HCT116 (cell line): Measurements from ENCODE around the gene PRPF4. TPM values are rescaled to one million over a fixed set of nuclear protein-coding genes. Genes with fewer than 3 reads are reported as not detected.

Source experiments
- ATAC-seq: fragments of 200-7000 bp; cut with Tn5 transposase; 2 replicates; pipeline ENCODE4 v1.9.1; 2020; ENCODE audit warnings: mild to moderate bottlenecking, moderate library complexity
- BruUV-seq: library from RNA; stranded (reverse); fragments of 400-500 nt; replicated peaks from 2 replicates; lab custom pipeline; 2021; lab: Mats Ljungman, UMichigan
- CTCF ChIA-PET: fragments of 300-600 bp; sonication (Branson Sonifier 250); formaldehyde crosslinking; loops from one replicate; lab custom pipeline; 2021; ENCODE audit warnings: antibody characterized with exemption; lab: Charles Lee
- POLR2A ChIA-PET: fragments of 300-600, 350-600 bp; sonication (Branson Sonifier 250); formaldehyde crosslinking; loops from one replicate; lab custom pipeline; 2021; ENCODE audit warnings: antibody characterized with exemption; lab: Charles Lee
- RAD21 ChIA-PET, 2 experiments: fragments of 300-600 bp; sonication (Branson Sonifier 250); formaldehyde crosslinking; loops; one replicate each; lab custom pipeline; 2023; ENCODE audit warnings: low total read pairs in 2 of 2; ENCODE audit not compliant: uncharacterized antibody in 2 of 2, unreplicated experiment in 2 of 2, low non-redundant PET in 1 of 2; lab: Charles Lee
- DNase-seq: peaks from one replicate; pipeline ENCODE4 v3.0.0-alpha.2; 2010; ENCODE audit warnings: low read depth, low spot score
- H2AFZ ChIP-seq: fragments of 200-600 bp; shearing (Covaris generic), sonication (generic); 2 replicates; pipeline ENCODE4 v1.6.1; 2017; ENCODE audit warnings: low read depth, mixed run types, mixed read lengths, antibody characterized with exemption, low read length; ENCODE audit not compliant: poor library complexity, severe bottlenecking
- H3K27ac ChIP-seq: 2 replicates; pipeline ENCODE4 v1.5.1; 2012; ENCODE audit warnings: low read depth, low read length
- H3K27me3 ChIP-seq: fragments of 200-600 bp; sonication (generic); 2 replicates; pipeline ENCODE4 v1.6.1; 2016; ENCODE audit warnings: mixed run types, low read length, mixed read lengths; ENCODE audit not compliant: insufficient read depth
- H3K36me3 ChIP-seq, 2 experiments: fragments of 200-500 bp in 1 of 2; fragments of 200-600 bp in 1 of 2; sonication (Bioruptor generic) in 1 of 2; sonication (generic) in 1 of 2; 2 replicates each; pipeline versions ENCODE4 v1.5.1 to v1.6.1; 2014 to 2016; ENCODE audit warnings: low read length in 2 of 2, inconsistent platforms in 1 of 2, mixed read lengths in 1 of 2, mixed run types in 1 of 2; ENCODE audit not compliant: insufficient read depth in 2 of 2, control insufficient read depth in 1 of 2
- H3K4me1 ChIP-seq, 2 experiments: fragments of 200-600 bp in 1 of 2; sonication (generic) in 1 of 2; 2 replicates each; pipeline versions ENCODE4 v1.5.1 to v1.6.1; 2012 to 2017; ENCODE audit warnings: low read length in 2 of 2, inconsistent platforms in 1 of 2, mild to moderate bottlenecking in 1 of 2, mixed read lengths in 1 of 2, mixed run types in 1 of 2, moderate library complexity in 1 of 2; ENCODE audit not compliant: insufficient read depth in 2 of 2, control insufficient read depth in 1 of 2
- H3K4me2 ChIP-seq: fragments of 200-600 bp; sonication (generic); 2 replicates; pipeline ENCODE4 v1.6.1; 2017; ENCODE audit warnings: mixed run types, low read length, mixed read lengths
- H3K4me3 ChIP-seq, 2 experiments: fragments of 200-600 bp in 1 of 2; sonication (generic) in 1 of 2; replicated peaks in 1 of 2; 2 replicates each; pipeline ENCODE4 v1.5.1; 2011 to 2016; ENCODE audit warnings: low read length in 2 of 2, control low read depth in 1 of 2, low read depth in 1 of 2, mild to moderate bottlenecking in 1 of 2, mixed read lengths in 1 of 2, mixed run types in 1 of 2
- H3K79me2 ChIP-seq: fragments of 200-600 bp; sonication (generic); 2 replicates; pipeline ENCODE4 v1.6.1; 2017; ENCODE audit warnings: mild to moderate bottlenecking, mixed run types, low read length, moderate library complexity, mixed read lengths; ENCODE audit not compliant: insufficient read depth
- H3K9ac ChIP-seq: fragments of 200-600 bp; sonication (generic); 2 replicates; pipeline ENCODE4 v1.6.1; 2016; ENCODE audit warnings: low read length, mixed read lengths
- H3K9me2 ChIP-seq: fragments of 200-600 bp; sonication (generic), shearing (Covaris generic); 2 replicates; pipeline ENCODE4 v1.6.1; 2017; ENCODE audit warnings: mixed run types, mild to moderate bottlenecking, moderate library complexity; ENCODE audit not compliant: insufficient read depth
- H3K9me3 ChIP-seq, 2 experiments: fragments of 200-500 bp in 1 of 2; fragments of 200-600 bp in 1 of 2; sonication (Bioruptor generic) in 1 of 2; sonication (generic) in 1 of 2; 2 replicates each; pipeline ENCODE4 v1.6.1; 2014 to 2017; ENCODE audit warnings: low read length in 2 of 2, mixed read lengths in 2 of 2, inconsistent platforms in 1 of 2, low read depth in 1 of 2, mild to moderate bottlenecking in 1 of 2, mixed run types in 1 of 2, moderate library complexity in 1 of 2; ENCODE audit not compliant: control insufficient read depth in 1 of 2, insufficient read depth in 1 of 2
- H4K20me1 ChIP-seq: fragments of 200-600 bp; sonication (generic), shearing (Covaris generic); 2 replicates; pipeline ENCODE4 v1.6.1; 2017; ENCODE audit warnings: mixed run types, mild to moderate bottlenecking, moderate library complexity; ENCODE audit not compliant: insufficient read depth
- ATF3 ChIP-seq: IDR thresholded peaks from 2 replicates; pipeline ENCODE4 v1.6.1; 2012
- CBX3 ChIP-seq: IDR thresholded peaks from 2 replicates; pipeline ENCODE4 v1.6.1; 2012; ENCODE audit warnings: low read depth
- CEBPB ChIP-seq: IDR thresholded peaks from 2 replicates; pipeline ENCODE4 v1.6.1; 2012; ENCODE audit warnings: low read depth
- EGR1 ChIP-seq: IDR thresholded peaks from 2 replicates; pipeline ENCODE4 v1.6.1; 2012; ENCODE audit warnings: low read depth
- EZH2phosphoT487 ChIP-seq: fragments of 200-600 bp; IDR thresholded peaks from 2 replicates; pipeline ENCODE4 v1.6.1; 2018; ENCODE audit warnings: antibody characterized with exemption, borderline replicate concordance
- MAX ChIP-seq: IDR thresholded peaks from 2 replicates; pipeline ENCODE4 v1.6.1; 2012
- POLR2AphosphoS5 ChIP-seq: IDR thresholded peaks from 2 replicates; pipeline ENCODE4 v1.6.1; 2011; ENCODE audit warnings: mild to moderate bottlenecking, low read depth, low read length, moderate library complexity
- RAD21 ChIP-seq: IDR thresholded peaks from 2 replicates; pipeline ENCODE4 v1.6.1; 2012; ENCODE audit warnings: low read depth, mild to moderate bottlenecking
- SIN3A ChIP-seq: IDR thresholded peaks from 2 replicates; pipeline ENCODE4 v1.6.1; 2012; ENCODE audit warnings: low read depth
- SP1 ChIP-seq: IDR thresholded peaks from 2 replicates; pipeline ENCODE4 v1.6.1; 2012; ENCODE audit warnings: low read depth
- TCF7L2 ChIP-seq: IDR thresholded peaks from 2 replicates; pipeline ENCODE4 v1.7.0; 2011; ENCODE audit warnings: borderline replicate concordance, inconsistent platforms; ENCODE audit not compliant: insufficient read depth, insufficient read length; ENCODE audit errors: extremely low read depth
- YY1 ChIP-seq: IDR thresholded peaks from 2 replicates; pipeline ENCODE4 v1.6.1; 2011; ENCODE audit warnings: low read length, low read depth, moderate library complexity, mild to moderate bottlenecking; ENCODE audit not compliant: insufficient replicate concordance; ENCODE audit errors: extremely low read depth
- ZBTB33 ChIP-seq: IDR thresholded peaks from 2 replicates; pipeline ENCODE4 v1.6.1; 2011; ENCODE audit warnings: mild to moderate bottlenecking, low read length, moderate library complexity; ENCODE audit not compliant: insufficient replicate concordance; ENCODE audit errors: extremely low read depth
- ZFX ChIP-seq: fragments of 450-650 bp; IDR thresholded peaks from 2 replicates; pipeline ENCODE4 v1.6.1; 2017
- ZNF274 ChIP-seq: fragments of 200-500 bp; sonication (Bioruptor generic); IDR thresholded peaks from 2 replicates; pipeline ENCODE4 v1.6.1; 2014; ENCODE audit warnings: mild to moderate bottlenecking, low read depth, low read length, inconsistent platforms
- intact Hi-C: fragments of 100-400 bp; cut with micrococcal nuclease; formaldehyde crosslinking; loops from 2 replicates; pipeline ENCODE4 v1.10.0; 2022
- total RNA-seq: library from RNA; stranded (reverse); gene quantifications from one replicate; pipeline ENCODE4 v1.2.1, GENCODE V29; 2021; ENCODE audit not compliant: unreplicated experiment

PRPF4 gene
- total RNA-seq, 1 experiment from 2014 or later: 53.9 TPM

GRCh38 chr9:113228130-113228665 is 47.3 kb upstream of the PRPF4 start:
- no peak for ATAC-seq
- BruUV-seq: no TSS peak
- POLR2A ChIA-PET: no interaction called here

More at GRCh38 chr9:113228130-113228665, 47.3 kb upstream of the PRPF4 start:
- ChIA-PET CTCF (no interaction called here), RAD21 (no interaction called here)
- H3K4me2 ChIP-seq: no peak overlapping the region
- DNase-seq: no peak
- H3K27ac ChIP-seq: no peak overlapping the region
- no peaks in the 10 kb centered on the region for H3K36me3 ChIP-seq
- H3K4me3 ChIP-seq: no peak overlapping the region
- H3K9me3 ChIP-seq: no peaks in the 10 kb centered on the region
- H3K27me3 ChIP-seq: no peaks in the 10 kb centered on the region
- H3K9me2 ChIP-seq: no peaks in the 10 kb centered on the region
- no peaks in the 10 kb centered on the region for H3K4me1 ChIP-seq
- no peak overlapping the region for H2AFZ ChIP-seq
- no peaks in the 10 kb centered on the region for H4K20me1 ChIP-seq
- intact Hi-C loops: no loop called here
- peaks cover 27% of the 10 kb centered on the region; the same call in 1 of the 2 replicates for H3K79me2 ChIP-seq
- no peak overlapping the region for H3K9ac ChIP-seq
- TF ChIP-seq CBX3 (no peak), ATF3 (no peak), TCF7L2 (no peak), EZH2phosphoT487 (no peak), ZNF274 (no peak), RAD21 (no peak), YY1 (no peak), CEBPB (no peak), EGR1 (no peak), SP1 (no peak), MAX (no peak), SIN3A (no peak), ZFX (no peak), ZBTB33 (no peak), POLR2AphosphoS5 (no peak)
